ENCODE results near the gene C1QTNF1.

C1QTNF1 gene

GRCh38 chr17:79080349-79080748 lies 56.4 kb downstream of the C1QTNF1 start:
- DNase-seq (ENCODE audit: low spot score), result no peak

GRCh38 chr17:79080761-79081290 lies 56.9 kb downstream of the C1QTNF1 start:
- DNase-seq (ENCODE audit: low spot score), result no peak

GRCh38 chr17:79081571-79082276 lies 57.8 kb downstream of the C1QTNF1 start:
- DNase-seq (ENCODE audit: low spot score), result no peak

- DNase-seq (ENCODE audit: low spot score), result peak; percentile 83
These were observed 58.6 kb downstream of the C1QTNF1 start for GRCh38 chr17:79082311-79083190.

GRCh38 chr17:79083191-79083971 lies 59.4 kb downstream of the C1QTNF1 start:
- DNase-seq (ENCODE audit: low spot score), result no peak

GRCh38 chr17:79084291-79085153 lies 60.6 kb downstream of the C1QTNF1 start:
- DNase-seq (ENCODE audit: low spot score), result no peak

- no peak for DNase-seq (ENCODE audit: low spot score)
These were observed 61.4 kb downstream of the C1QTNF1 start for GRCh38 chr17:79085154-79085920.

GRCh38 chr17:79085921-79086551 lies 62.1 kb downstream of the C1QTNF1 start:
- DNase-seq (ENCODE audit: low spot score), result no peak

GRCh38 chr17:79086609-79087427 lies 62.8 kb downstream of the C1QTNF1 start:
- DNase-seq (ENCODE audit: low spot score), result no peak

GRCh38 chr17:79087428-79088143 lies 63.6 kb downstream of the C1QTNF1 start:
- peak; percentile 92 for DNase-seq (ENCODE audit: low spot score)

- DNase-seq (ENCODE audit: low spot score), result no peak
These were observed 64.5 kb downstream of the C1QTNF1 start for GRCh38 chr17:79088247-79088996.

GRCh38 chr17:79088997-79089328 lies 65.0 kb downstream of the C1QTNF1 start:
- no peak for DNase-seq (ENCODE audit: low spot score)

GRCh38 chr17:79089720-79090442 lies 65.9 kb downstream of the C1QTNF1 start:
- no peak for DNase-seq (ENCODE audit: low spot score)

GRCh38 chr17:79090443-79091225 lies 66.7 kb downstream of the C1QTNF1 start:
- peak; percentile 73 for DNase-seq (ENCODE audit: low spot score)

GRCh38 chr17:79091226-79091670 lies 67.3 kb downstream of the C1QTNF1 start:
- no peak for DNase-seq (ENCODE audit: low spot score)

GRCh38 chr17:79092567-79092966 lies 68.6 kb downstream of the C1QTNF1 start:
- DNase-seq (ENCODE audit: low spot score), result no peak

All from AG08396 (cell line).